ENCODE data around the gene WFIKKN2. TPM values are rescaled to one million over a fixed set of nuclear protein-coding genes. Genes with fewer than 3 reads are reported as not detected.

The WFIKKN2 gene
- total RNA-seq, 2 experiments from 2014 or later = not detected

- H3K9me3 ChIP-seq (ENCODE audit: low read length) = no peaks in the 10 kb centered on the region
- H3K4me1 ChIP-seq (ENCODE audit: insufficient read depth, low read length, poor library complexity, severe bottlenecking) = peaks cover 17% of the 10 kb centered on the region
- DNase-seq (ENCODE audit: low spot score) = no peak
- TF ChIP-seq CTCF (conservative IDR thresholded peaks at IDR 0.05; ENCODE audit: low read length) (no peak), EZH2phosphoT487 (IDR thresholded peaks at IDR 0.05; ENCODE audit: borderline replicate concordance, low read depth, low read length) (no peak)
- H4K20me1 ChIP-seq (ENCODE audit: insufficient read depth, low read length) = no peaks in the 10 kb centered on the region
- BruUV-seq (replicated peaks) = no TSS peak
- H3K4me2 ChIP-seq (ENCODE audit: low read length) = no peak overlapping the region
- no peak overlapping the region for H3K4me3 ChIP-seq (ENCODE audit: low read depth, low read length, poor library complexity, severe bottlenecking)
- no peaks in the 10 kb centered on the region for H3K9me2 ChIP-seq (ENCODE audit: insufficient read depth, low read length)
- no peaks in the 10 kb centered on the region for H3K36me3 ChIP-seq (ENCODE audit: insufficient read depth, low read length)
- CTCF ChIA-PET (ENCODE audit: unreplicated experiment) = no interaction called here
- no peak overlapping the region for H3K27ac ChIP-seq (ENCODE audit: low read depth, low read length, poor library complexity, severe bottlenecking)
- intact Hi-C loops (cut with micrococcal nuclease; ENCODE audit: unreplicated experiment) = no loop called here
- no peaks in the 10 kb centered on the region for H3K79me2 ChIP-seq (ENCODE audit: insufficient read depth, low read depth, low read length)
- POLR2A ChIA-PET = interaction anchor here (0.7 kb wide), 1 partner anchor 374 kb away, joined by 3 read pairs; no protein-coding TSS in a partner anchor
- no peak overlapping the region for H2AFZ ChIP-seq (ENCODE audit: low read length)
These were observed 3.0 kb upstream of the WFIKKN2 start for GRCh38 chr17:50832267-50832863.

- DNase-seq (ENCODE audit: low spot score) = no peak
- Histone ChIP-seq H3K36me3 (ENCODE audit: insufficient read depth, low read length) (no peaks in the 10 kb centered on the region), H3K27ac (ENCODE audit: low read depth, low read length, poor library complexity, severe bottlenecking) (no peak overlapping the region), H3K4me2 (ENCODE audit: low read length) (no peak overlapping the region), H4K20me1 (ENCODE audit: insufficient read depth, low read length) (no peaks in the 10 kb centered on the region), H3K9me3 (ENCODE audit: low read length) (no peaks in the 10 kb centered on the region), H3K4me1 (ENCODE audit: insufficient read depth, low read length, poor library complexity, severe bottlenecking) (peaks cover 17% of the 10 kb centered on the region), H3K9me2 (ENCODE audit: insufficient read depth, low read length) (no peaks in the 10 kb centered on the region), H3K4me3 (ENCODE audit: low read depth, low read length, poor library complexity, severe bottlenecking) (no peak overlapping the region), H2AFZ (ENCODE audit: low read length) (no peak overlapping the region), H3K79me2 (ENCODE audit: insufficient read depth, low read depth, low read length) (no peaks in the 10 kb centered on the region)
- CTCF ChIA-PET (ENCODE audit: unreplicated experiment) = no interaction called here
- no TSS peak for BruUV-seq (replicated peaks)
- POLR2A ChIA-PET = no interaction called here
- intact Hi-C loops (cut with micrococcal nuclease; ENCODE audit: unreplicated experiment) = no loop called here
- TF ChIP-seq CTCF (conservative IDR thresholded peaks at IDR 0.05; ENCODE audit: low read length) = no peak
- no peak for TF ChIP-seq EZH2phosphoT487 (IDR thresholded peaks at IDR 0.05; ENCODE audit: borderline replicate concordance, low read depth, low read length)
These were observed 2.5 kb upstream of the WFIKKN2 start for GRCh38 chr17:50832864-50833381.

All from OCI-LY7 (cell line).